SU-DHL-6 (cell line): ENCODE data around the gene LUC7L2.

Source experiments
- CTCF ChIP-seq: fragments of 200-600 bp; sonication (generic); IDR thresholded peaks from one replicate; pipeline ENCODE4 v1.5.1; 2017; ENCODE audit warnings: antibody characterized with exemption, mild to moderate bottlenecking, low read length, moderate library complexity; ENCODE audit not compliant: insufficient read depth, poor library complexity, severe bottlenecking
- EZH2phosphoT487 ChIP-seq: fragments of 200-600 bp; sonication (generic), shearing (Covaris generic); conservative IDR thresholded peaks from 2 replicates; pipeline ENCODE4 v1.6.1; 2018; ENCODE audit warnings: mild to moderate bottlenecking, antibody characterized with exemption, low read length, moderate library complexity, mixed read lengths

DNA sequence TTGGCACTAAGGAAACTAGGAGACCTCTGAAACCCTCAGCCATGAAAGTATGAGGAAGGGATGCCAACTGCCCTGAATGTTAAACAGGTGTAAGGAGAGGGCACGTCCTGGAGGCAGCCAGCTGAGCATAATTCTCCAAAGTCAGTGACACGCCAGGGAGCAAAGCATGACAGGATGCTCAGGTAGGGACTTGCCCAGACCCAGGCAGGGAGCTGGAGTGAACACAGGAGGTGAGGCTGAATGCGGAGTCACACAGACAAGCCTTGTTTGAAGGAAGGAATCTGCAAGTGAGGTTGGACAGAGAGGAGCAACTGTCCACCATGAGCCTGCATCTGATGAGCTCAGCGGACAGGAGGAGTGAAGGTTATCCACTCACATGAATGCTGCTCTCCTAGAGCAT lies 82.3 kb downstream of the LUC7L2 start:
- TF ChIP-seq CTCF (no peak), EZH2phosphoT487 (no peak)
